NCI-H69 (cell line): ENCODE measurements around the gene TTC6.

Experiments used
- DNase-seq: peaks from one replicate; lab custom pipeline; 2025; lab: John Stamatoyannopoulos, UW

The TTC6 gene

GRCh38 chr14:37597914-37598746 lies 2.7 kb downstream of the TTC6 start:
- DNase-seq = peak; percentile 85

DNA sequence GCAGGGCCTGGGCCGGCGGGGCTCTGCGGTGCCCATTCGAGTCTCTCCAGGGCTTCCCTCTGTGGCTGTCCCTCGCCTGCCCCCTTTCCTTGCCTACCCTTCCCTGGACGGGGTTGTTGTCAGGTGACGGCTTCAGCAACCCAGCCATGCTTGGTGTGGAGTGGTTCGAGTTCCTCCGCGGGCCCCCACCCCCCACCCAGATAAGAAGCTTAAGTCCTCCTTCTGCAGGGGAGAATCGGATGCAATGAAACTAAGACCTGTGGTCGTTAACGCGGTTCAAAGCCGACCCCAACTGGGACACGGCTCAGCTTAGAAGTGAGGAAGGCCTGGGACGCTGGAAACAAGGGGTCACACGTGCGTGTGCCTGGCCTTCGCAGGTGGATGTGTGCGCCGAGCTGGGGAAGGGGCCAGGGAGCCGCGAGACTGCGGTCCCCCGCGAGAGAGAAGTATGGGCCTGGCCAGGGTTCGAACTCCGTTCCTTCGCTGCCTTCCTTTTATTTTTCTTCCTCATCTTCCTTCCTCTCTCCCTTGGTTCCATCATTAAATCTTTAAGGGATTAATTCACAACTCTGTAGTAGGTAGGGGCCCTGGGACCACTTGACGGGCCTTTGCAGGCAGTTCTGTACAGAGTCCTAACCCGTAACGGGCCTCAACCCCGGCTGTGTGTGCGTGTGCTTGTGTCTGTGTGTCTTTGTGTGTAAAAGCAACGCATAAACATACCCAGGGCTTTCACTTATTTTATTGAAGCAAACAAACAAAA lies 3.5 kb downstream of the TTC6 start:
- peak; percentile 79 for DNase-seq

- peak; percentile 97 for DNase-seq
Observed at GRCh38 chr14:37599507-37600368, 4.3 kb downstream of the TTC6 start.

- no peak for DNase-seq
Observed at GRCh38 chr14:37600880-37601741, 5.7 kb downstream of the TTC6 start.

- no peak for DNase-seq
Observed at GRCh38 chr14:37601865-37602264, 6.4 kb downstream of the TTC6 start.

DNA sequence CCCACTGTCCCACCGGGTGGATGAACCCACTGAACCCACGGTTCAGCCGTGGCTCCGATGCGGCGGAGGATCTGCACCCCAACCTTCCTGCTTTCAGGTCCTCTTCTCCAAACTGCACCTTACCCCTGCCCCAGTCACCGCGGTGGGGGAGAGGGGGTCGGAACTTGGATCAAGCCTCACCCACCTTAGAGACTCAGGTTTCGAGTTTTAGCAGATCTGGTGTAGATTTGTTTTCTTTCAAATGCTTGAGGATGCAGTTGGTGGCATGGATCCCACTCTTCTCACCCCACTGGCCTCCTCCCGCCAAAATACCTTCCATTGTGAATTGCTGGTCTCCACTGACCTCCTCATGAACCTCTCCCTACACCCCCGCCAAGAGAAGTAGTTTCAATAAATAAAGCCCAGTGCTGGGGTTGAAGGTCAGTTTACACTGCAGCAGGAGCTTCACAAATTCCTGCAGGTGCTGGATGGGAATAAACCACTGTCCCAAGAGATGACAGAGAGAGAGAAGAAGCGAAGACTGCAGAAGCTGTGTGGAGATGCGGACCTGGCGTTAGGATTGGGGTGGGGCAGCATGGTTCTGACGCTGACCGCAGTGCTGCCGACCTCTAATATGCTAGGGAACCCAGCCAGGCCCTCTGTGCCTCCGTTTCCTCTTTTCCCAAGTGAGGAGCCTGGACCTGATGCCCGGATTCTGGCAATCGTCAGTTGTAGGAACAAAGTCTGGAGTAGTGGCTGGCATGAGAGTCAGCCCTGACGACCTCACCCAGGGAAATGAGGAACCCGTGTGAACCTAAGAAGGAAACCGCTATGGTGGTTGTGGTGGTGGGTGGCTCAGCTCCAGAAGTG lies 7.4 kb downstream of the TTC6 start:
- DNase-seq = no peak

DNA sequence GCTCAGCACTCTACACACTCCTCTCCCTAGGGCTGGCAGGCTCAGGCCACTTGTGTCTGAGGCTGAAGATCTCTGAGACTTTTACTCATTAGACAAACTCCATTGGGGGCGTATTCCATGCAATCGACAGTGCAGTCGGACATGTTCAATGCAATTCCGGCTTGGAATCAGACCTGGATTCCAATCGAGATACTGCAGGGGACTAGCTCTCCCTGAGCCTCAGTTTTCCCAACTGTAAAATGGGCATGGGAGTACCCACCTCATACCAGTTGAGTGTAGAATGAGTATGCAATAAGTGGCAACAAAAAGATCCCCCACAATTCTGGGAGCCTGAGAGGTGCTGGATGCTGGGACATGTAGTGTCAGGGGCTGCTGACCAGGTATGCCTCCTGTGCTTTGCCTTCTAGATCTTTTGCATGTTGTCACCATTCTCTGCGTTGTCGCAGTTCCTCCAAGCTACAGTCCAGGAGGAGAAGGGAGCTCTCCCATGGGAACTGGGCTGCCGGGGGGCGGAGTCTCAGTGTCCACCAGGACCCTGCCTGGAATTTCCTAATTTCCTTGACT lies 8.3 kb downstream of the TTC6 start:
- DNase-seq = no peak

- DNase-seq = no peak
Observed at GRCh38 chr14:37606678-37607077, 11.2 kb downstream of the TTC6 start.

GRCh38 chr14:37608649-37609048 lies 13.2 kb downstream of the TTC6 start:
- no peak for DNase-seq

DNA sequence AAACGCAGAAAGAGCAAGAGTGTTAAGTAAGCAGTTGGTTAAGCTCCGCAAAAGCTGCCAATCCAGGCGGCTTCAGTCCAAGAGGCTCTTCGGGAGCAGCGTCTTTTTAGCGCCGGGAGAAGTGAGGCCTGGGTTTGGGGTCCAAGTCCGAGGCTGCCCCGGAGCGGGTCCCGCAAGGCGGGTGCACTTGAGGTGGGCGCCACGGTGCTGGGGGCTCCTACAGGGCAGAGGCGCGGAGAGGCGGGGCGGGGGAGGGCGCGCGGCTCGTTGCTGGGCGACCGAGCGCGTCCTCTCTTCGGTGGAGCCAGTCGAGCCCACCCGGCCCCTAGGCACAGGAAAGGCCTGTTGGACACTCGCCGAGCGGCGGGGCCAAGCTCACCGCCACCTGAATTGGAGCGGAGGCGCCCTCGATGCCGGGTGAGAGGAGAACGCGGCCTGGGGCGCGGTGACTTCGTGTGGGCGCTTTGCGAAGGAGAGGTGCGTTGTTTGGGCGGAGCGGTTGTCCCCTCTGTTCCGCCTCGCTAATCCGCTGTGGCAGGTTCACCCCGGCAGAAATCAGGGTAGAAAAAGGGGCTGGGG lies 15.6 kb downstream of the TTC6 start:
- no peak for DNase-seq

GRCh38 chr14:37615582-37616289 lies 20.3 kb downstream of the TTC6 start:
- no peak for DNase-seq

DNA sequence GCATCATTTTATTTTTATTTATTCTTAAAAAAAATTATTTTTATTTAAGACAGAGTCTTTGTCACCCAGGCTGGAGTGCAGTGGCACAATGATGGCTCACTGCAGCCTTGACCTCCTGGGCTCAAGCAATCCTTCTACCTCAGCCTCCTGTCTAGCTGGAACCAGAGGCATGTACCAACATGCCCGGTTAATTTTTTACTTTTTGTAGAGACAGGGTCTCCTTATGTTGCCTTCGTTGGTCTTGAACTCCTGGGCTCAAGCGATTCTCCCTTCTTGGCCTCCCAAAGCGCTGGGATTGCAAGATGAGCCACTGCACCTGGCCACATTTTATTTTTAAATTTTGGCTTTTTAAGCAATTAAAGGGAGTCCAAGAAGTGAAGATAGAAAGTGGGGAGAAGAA lies 21.4 kb downstream of the TTC6 start:
- no peak for DNase-seq

- no peak for DNase-seq
Observed at GRCh38 chr14:37617864-37618365, 22.5 kb downstream of the TTC6 start.

DNA sequence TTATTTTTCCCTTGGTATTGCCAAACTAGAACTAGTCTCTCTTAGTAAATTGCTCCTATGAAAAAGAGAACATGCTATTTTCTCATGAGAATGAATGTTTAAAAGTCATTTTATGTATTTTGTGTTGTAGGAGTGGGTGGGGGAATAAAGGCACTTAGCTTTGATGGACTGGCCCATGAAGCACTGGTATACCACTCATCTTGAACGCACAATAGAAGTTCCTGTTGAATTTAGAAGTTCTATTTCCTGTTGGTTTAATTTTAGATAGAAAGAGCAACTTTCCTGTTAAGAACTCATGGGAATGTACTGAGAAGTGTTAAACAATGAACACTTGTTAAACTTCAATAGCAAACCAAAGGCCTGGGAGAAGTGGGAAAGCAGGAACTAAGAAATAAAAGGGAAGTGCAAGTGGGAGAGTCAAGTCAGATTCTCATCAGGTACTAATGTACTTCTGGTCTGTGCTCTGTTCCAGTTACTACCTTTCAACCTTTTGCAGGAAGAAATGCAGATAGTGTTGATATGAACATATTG lies 23.1 kb downstream of the TTC6 start:
- DNase-seq = no peak

- peak; percentile 21 for DNase-seq
Observed at GRCh38 chr14:37620856-37621255, 25.4 kb downstream of the TTC6 start.

DNA sequence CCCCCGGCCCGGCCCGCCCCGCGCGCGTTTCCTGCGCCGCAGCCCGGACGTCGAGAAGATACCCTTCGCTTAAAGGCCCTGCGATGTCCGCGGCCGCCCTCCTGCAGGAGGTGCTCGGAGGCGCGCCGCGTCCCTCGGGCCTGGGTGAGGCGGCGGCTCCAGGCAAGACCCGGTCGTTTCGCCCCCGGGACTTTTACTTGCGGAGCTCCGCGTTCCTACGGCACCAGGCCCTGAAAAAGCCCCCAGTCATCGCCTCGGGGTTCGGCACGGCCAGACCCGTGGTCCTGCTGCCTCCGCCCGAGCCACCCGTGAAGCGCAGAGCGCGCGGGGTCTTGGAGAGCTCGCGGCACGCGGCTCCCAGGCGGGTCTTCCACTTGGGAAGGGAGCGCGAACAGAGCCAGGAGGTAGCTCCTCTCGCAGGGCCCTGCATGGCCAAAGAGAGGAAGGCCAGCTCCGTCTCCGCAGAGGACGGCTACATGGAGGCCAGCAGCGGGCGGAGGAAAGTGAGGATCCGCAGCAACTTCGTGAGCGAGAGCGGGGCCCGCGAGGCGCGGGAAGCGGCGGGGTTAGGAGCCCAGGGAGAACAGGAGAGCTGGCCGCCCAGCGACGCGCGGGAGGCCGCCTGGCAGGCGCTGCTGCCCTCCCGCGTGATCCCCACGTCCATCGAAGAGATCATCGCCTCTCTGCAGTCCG lies 26.9 kb downstream of the TTC6 start:
- DNase-seq = no peak

GRCh38 chr14:37623426-37623951 lies 28.1 kb downstream of the TTC6 start:
- peak; percentile 72 for DNase-seq

GRCh38 chr14:37623971-37624370 lies 28.5 kb downstream of the TTC6 start:
- no peak for DNase-seq
